HG03108 (cell line): ENCODE data around the gene PANK2.

Experiments used
- ATAC-seq: cut with Tn5 transposase; IDR thresholded peaks from one replicate; pipeline ENCODE4 v1.9.1; 2021; ENCODE audit warnings: moderate library complexity; ENCODE audit not compliant: unreplicated experiment

The PANK2 gene

DNA sequence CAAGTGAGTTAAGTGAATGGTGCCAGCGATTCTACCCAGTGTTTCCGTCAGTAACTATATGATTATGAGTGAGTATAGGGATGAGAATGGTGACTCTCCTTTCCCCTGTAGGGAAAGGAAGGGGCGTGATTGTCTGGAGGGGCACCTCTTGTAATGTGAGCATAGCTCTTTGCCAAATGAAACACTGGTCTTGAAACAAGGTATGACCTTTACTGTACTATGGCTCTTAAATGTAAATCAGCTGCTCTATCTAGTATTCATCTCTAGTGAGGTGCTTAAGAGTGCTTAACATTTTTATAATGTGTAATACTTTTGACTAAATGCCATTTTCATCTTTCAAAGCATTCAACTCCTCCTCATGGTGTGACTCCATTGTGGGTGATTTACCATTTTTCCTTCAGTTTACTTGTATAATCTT lies 11.0 kb downstream of the PANK2 start:
- ATAC-seq: no peak

GRCh38 chr20:3901028-3901705 lies 12.0 kb downstream of the PANK2 start:
- ATAC-seq: no peak

DNA sequence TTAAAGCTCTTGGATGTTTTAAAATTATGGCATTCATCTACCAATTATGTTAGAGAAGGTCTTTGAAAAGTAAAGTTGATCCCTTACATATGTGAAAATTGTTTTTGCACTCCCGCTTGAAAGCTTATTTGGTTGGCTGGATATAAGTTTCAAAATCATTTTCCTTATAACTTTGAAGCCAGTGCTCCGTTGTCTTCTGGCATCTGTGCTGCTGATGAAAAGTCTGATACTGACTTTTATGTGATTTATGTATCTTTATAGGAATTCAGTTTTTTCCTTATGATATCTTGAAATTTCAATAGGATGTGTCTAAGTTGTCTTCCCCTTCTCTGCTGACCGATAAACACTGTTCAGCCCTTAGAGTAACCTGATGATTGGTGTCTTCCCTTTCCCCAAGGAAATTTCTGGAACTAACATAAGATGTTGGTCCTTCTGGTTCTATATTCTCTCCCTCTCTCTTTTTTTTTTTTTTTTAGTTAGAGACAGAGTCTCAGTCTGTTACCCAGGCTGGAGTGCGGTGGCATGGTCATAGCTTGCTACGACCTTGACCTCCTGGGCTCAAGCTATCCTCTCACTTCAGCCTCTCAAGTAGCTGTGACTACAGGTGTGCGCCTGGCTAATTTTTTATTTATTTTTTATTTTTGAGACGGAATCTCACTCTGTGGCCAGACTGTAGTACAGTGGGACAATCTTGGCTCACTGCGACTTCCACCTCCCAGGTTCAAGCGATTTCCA lies 12.7 kb downstream of the PANK2 start:
- ATAC-seq: no peak

- ATAC-seq: no peak
Observed at GRCh38 chr20:3902446-3902845, 13.3 kb downstream of the PANK2 start.

DNA sequence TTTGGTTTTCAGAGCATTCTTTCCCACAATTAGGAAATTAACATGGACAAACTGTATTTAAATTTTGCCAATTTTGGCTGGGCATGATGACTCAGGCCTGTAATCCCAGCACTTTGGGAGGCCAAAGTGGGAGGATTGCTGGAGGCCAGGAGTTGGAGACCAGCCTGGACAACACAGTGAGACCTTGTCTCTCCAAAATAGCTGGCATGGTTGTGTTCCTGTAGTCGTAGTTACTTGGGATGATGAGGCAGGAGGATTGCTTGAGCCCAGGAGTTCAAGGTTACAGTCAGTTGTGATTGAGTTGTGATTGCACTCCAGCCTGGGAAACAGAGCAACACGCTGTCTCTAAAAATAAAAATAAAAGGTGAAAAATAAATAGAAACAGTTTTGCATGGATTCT lies 15.0 kb downstream of the PANK2 start:
- ATAC-seq: no peak

- no peak for ATAC-seq
Observed at GRCh38 chr20:3904857-3905256, 15.7 kb downstream of the PANK2 start.

- peak; percentile 77 for ATAC-seq
Observed at GRCh38 chr20:3906744-3907721, 17.8 kb downstream of the PANK2 start.

DNA sequence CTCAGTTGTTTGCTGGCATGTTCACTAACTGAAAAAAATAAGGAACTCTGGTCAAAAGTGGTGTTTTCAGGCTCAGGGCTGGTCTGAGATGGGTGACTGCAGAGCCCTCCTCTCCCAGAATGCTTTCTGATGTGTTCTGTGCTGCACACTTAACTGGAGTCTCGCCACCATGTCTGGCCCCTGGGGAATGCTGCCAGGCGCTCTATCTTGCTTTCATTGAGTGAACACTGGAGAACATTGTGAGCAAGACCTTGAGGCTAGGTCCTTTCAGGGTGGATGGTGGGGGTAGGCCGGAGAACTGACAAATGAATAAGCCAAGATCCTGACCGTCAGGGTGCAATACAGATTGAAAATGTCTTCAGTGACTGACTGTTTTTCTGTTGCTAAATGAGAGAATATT lies 19.5 kb downstream of the PANK2 start:
- ATAC-seq: no peak

DNA sequence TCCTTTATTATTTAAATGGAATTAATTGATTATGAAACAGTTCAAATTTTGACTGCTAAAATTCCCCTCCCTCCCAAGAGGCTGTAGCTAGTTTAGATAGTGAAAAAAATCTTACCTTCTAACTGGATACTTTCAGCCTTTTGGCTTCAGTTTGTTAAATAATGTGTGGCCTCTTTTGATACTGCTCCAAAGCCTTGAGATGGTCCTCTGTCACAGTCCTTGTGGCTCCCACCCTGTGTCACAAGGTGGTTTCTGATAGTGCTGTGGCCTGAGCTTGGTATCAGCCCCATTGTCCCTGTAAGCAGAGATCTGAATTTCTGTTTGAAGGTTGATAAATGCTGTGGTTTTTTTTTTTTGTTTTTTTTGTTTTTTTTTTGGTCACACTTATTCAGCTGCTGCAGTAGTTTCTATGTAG lies 20.8 kb downstream of the PANK2 start:
- ATAC-seq: no peak

DNA sequence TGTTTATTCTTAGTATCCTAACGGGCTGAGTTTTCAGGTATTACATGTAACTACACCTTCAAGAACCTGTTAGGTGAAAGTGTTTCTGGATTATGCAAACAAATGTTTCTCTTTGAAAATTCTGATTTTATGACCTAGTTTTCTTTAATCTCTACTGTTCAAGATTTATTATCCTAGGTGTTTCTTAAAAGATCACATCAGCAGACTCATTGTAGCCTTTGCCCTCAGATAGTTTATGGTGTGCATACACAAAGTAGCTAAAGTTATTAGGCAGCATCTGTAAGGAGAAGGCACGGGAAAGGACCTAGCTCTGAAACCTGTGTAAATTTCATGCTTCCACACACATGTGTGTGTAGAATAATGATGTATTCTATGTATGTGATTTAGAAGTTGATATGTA lies 21.7 kb downstream of the PANK2 start:
- ATAC-seq: no peak

DNA sequence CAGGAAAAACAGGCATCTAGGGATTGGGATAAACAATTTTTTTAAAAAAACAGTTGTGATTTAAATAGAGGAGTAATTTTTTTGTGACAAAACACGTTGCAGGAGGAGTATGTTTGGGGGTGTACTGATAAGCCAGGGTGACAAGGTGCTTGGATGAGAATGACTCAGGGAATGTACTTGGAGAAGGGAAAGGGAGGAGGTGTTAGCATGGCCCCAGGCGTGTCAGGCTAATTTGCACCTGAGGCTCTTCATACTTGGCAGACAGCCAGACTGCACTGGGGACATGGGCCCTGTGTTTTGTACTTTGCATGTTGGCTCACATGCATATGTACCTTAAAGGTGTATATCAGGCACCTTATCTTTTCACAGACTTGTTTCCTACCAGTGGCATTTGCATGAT lies 22.8 kb downstream of the PANK2 start:
- ATAC-seq: no peak

DNA sequence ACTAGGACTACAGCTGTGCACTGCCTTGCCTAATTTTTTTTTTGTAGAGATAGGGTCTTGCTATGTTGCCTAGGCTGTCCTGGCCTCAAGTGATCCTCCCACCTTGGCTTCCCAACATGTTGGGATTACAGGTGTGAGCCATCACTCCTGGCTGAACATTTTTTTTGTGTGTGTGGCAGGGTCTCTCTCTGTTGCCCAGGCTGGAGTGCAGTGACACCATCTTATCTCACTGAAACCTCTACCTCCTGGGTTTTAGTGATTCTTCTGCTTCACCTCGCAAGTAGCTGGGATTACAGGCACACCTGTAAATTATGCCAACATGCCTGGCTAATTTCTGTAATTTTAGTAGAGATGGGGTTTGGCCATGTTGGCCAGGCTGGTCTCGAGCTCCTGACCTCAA lies 25.3 kb downstream of the PANK2 start:
- no peak for ATAC-seq

DNA sequence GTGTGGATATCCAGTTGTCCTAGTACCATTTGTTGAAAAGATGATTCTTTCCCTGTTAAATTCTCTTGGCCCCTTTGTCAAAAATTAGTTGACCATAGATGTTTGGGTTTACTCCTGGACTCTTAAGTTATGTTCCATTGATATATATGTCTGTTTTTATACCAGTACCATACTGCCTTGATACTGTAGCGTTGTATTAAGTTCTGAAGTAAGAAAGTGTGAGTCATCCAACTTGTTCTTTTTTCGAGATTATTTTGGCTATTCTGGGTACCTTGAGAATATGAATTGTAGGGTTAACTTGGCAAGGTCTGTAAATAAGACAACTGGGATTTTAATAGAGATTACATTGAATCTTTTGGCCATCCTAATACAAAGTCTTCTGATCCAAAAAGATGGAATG lies 26.5 kb downstream of the PANK2 start:
- ATAC-seq: no peak

GRCh38 chr20:3916364-3916763 lies 27.2 kb downstream of the PANK2 start:
- no peak for ATAC-seq

- ATAC-seq: no peak
Observed at GRCh38 chr20:3919352-3919751, 30.2 kb downstream of the PANK2 start.

DNA sequence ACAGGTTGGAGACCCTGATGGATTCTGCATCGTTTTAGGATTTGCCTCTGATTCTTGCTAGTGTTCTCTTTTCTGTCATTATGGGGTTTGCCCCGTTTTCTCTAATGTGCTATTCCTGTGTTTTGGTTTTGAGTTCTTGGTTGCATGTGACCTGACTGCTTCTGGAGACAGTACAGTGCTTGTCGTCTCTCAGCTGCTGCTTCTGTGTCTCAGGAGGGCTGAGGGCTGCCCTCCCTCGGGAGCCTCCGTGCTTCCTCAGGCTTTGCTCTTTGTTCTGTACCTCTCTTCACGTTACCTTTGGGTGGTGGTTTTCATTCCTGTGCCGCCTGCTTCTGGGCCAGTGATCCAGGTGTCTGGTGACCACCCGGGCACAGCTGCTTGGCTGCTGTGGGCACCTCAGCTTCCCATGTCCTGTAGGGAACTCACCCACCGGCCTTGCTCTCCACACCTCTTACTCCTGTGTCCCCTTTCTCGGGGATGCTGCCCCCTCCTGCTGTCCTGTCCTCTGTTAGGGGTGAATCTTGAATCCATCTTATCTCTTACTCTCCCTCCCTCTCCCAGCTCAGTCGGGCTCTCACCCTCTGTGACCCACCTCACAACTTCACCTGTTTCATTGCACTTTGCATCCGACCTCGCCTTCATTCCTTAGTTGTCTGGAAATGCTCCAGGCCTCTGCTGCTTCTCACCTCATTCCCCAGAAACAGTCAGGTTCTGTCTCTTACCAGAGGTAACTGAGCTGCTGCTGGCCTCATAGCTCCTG lies 33.2 kb downstream of the PANK2 start:
- ATAC-seq: no peak

- ATAC-seq: no peak
Observed at GRCh38 chr20:3922983-3923339, 33.8 kb downstream of the PANK2 start.

DNA sequence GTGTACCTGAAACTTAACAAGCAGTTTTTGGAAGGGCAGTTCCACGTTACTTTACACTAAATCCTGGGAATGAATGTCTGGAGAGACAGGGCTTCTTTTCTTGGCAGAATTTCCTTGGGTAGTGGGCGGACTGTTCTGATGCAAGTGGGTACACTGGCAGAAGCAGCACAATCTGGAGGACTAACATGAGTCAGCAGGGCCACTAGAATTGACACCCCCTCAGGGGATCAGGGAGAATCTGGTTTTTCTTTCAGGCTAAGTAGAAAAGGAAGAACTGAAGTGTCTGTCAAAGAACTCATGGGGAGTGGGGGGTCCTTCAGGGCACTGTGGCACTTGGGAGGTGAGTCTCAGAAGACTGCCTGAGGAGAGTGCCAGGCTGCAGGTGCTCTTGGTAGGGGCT lies 34.6 kb downstream of the PANK2 start:
- ATAC-seq: no peak

GRCh38 chr20:3924304-3925112 lies 35.3 kb downstream of the PANK2 start:
- ATAC-seq: no peak

GRCh38 chr20:3925113-3925695 lies 36.0 kb downstream of the PANK2 start:
- ATAC-seq: no peak
